HepG2 (cell line): Measurements from ENCODE around the gene UBE2Q2. TPM values are rescaled to one million over a fixed set of nuclear protein-coding genes. Genes with fewer than 3 reads are reported as not detected.

Experiments used
- ATAC-seq: fragments of 200-7000 bp; cut with Tn5 transposase; 3 replicates; pipeline ENCODE4 v1.9.1; 2020; ENCODE audit warnings: mild to moderate bottlenecking, moderate library complexity
- BruUV-seq: library from RNA; stranded (reverse); fragments of 400-500 nt; replicated peaks from 2 replicates; lab custom pipeline; 2021; lab: Mats Ljungman, UMichigan
- CTCF ChIA-PET: fragments of 300-600 bp; formaldehyde crosslinking; extraction: SDS; loops from one replicate; lab custom pipeline; 2021; ENCODE audit warnings: low total read pairs, inconsistent platforms, low intra/inter-chr PET ratio; lab: Yijun Ruan, JAX
- POLR2A ChIA-PET: fragments of 350-600 bp; sonication (Branson Sonifier 250); formaldehyde crosslinking; loops from one replicate; lab custom pipeline; 2020; ENCODE audit warnings: antibody characterized with exemption, inconsistent platforms; lab: Yijun Ruan, JAX
- DNase-seq: peaks from one replicate; pipeline ENCODE4 v3.0.0-alpha.2; 2015; ENCODE audit warnings: low spot score
- FAIRE-seq: peaks from 3 replicates; lab custom pipeline; 2011; peaks lifted over from hg19 to GRCh38; lab: Jason Lieb, UNC
- H2AFZ ChIP-seq: one replicate; pipeline ENCODE4 v1.6.1; 2011; ENCODE audit warnings: low read length, inconsistent platforms
- H3K27ac ChIP-seq: fragments of 300-600 bp; 3 replicates; pipeline ENCODE4 v1.8.0; 2011; ENCODE audit warnings: mixed run types, mild to moderate bottlenecking, mixed read lengths, low read length, inconsistent platforms; ENCODE audit not compliant: insufficient read depth; ENCODE audit errors: extremely low read length
- H3K27me3 ChIP-seq, 2 experiments: fragments of 200-600 bp in 1 of 2; 2 replicates in 1 of 2; 3 replicates in 1 of 2; pipeline versions ENCODE4 v1.6.0 to v1.8.0; 2011; ENCODE audit warnings: low read length in 2 of 2, mild to moderate bottlenecking in 2 of 2, moderate library complexity in 2 of 2, inconsistent platforms in 1 of 2; ENCODE audit not compliant: insufficient read depth in 2 of 2, control insufficient read depth in 1 of 2
- H3K36me3 ChIP-seq, 2 experiments: fragments of 200-600 bp in 1 of 2; replicated peaks in 1 of 2; 2 replicates in 1 of 2; 3 replicates in 1 of 2; pipeline versions ENCODE4 v1.5.1 to v1.8.0; 2011; ENCODE audit warnings: low read length in 2 of 2, inconsistent platforms in 1 of 2; ENCODE audit not compliant: insufficient read depth in 2 of 2, control insufficient read depth in 1 of 2
- H3K4me1 ChIP-seq: 2 replicates; pipeline ENCODE4 v1.5.1; 2012; ENCODE audit warnings: low read length, inconsistent platforms; ENCODE audit not compliant: insufficient read depth
- H3K4me2 ChIP-seq: 2 replicates; pipeline ENCODE4 v1.6.0; 2011; ENCODE audit warnings: low read depth, low read length, inconsistent platforms
- H3K4me3 ChIP-seq, 3 experiments: fragments of 200-600 bp in 1 of 3; sonication (generic), shearing (Covaris generic) in 1 of 3; replicated peaks in 1 of 3; 2 replicates each; pipeline ENCODE4 v1.5.1; 2011 to 2016; ENCODE audit warnings: low read length in 3 of 3, inconsistent platforms in 2 of 3, low read depth in 2 of 3, mild to moderate bottlenecking in 2 of 3, control low read depth in 1 of 3, mixed read lengths in 1 of 3; ENCODE audit not compliant: insufficient read depth in 1 of 3
- H3K79me2 ChIP-seq: one replicate; pipeline ENCODE4 v1.6.1; 2011; ENCODE audit warnings: low read length, inconsistent platforms; ENCODE audit not compliant: insufficient read depth
- H3K9ac ChIP-seq: 2 replicates; pipeline ENCODE4 v1.6.0; 2011; ENCODE audit warnings: mild to moderate bottlenecking, low read depth, low read length, inconsistent platforms; ENCODE audit not compliant: insufficient read depth
- H3K9me3 ChIP-seq: 2 replicates; pipeline ENCODE4 v1.5.1; 2012; ENCODE audit warnings: mild to moderate bottlenecking, low read length
- H4K20me1 ChIP-seq: 2 replicates; pipeline ENCODE4 v1.6.0; 2011; ENCODE audit warnings: inconsistent platforms, mild to moderate bottlenecking, low read length, moderate library complexity; ENCODE audit not compliant: insufficient read depth
- HMG20B ChIP-seq: conservative IDR thresholded peaks from 2 replicates; pipeline ENCODE4 v1.6.1; 2016; ENCODE audit warnings: missing genetic modification reagents, missing compliant biosample characterization
- KLF12 ChIP-seq: sonication (generic); formaldehyde crosslinking; IDR thresholded peaks from 2 replicates; pipeline ENCODE4 v1.4.0; 2020; ENCODE audit warnings: missing genetic modification reagents, borderline replicate concordance
- RBM22 ChIP-seq: fragments of 200-400 bp; formaldehyde crosslinking; optimal IDR thresholded peaks from 2 replicates; pipeline ENCODE3; 2017; ENCODE audit warnings: mild to moderate bottlenecking, low read length, moderate library complexity
- ZBTB3 ChIP-seq: sonication (generic); formaldehyde crosslinking; IDR thresholded peaks from 2 replicates; pipeline ENCODE4 v1.4.0; 2020; ENCODE audit warnings: low read depth, mild to moderate bottlenecking, moderate library complexity, missing genetic modification reagents, borderline replicate concordance
- ZBTB49 ChIP-seq: sonication (generic); formaldehyde crosslinking; IDR thresholded peaks from 2 replicates; pipeline ENCODE4 v1.4.0; 2020; ENCODE audit warnings: missing genetic modification reagents, borderline replicate concordance
- WGBS: methylation state at CpG from one replicate; pipeline ENCODE4 v1.1.6; 2017; ENCODE audit warnings: low lambda C conversion rate; 5-methylcytosine and 5-hydroxymethylcytosine counted together
- in situ Hi-C: cut with HindIII; loops from 2 replicates; pipeline ENCODE4 v1.10.0; 2017; ENCODE audit warnings: low pct_unique_long_range_greater_than_20kb; ENCODE audit not compliant: extremely low pct_ligation_motif_present
- intact Hi-C: fragments of 100-400 bp; cut with micrococcal nuclease; formaldehyde crosslinking; loops from one replicate; pipeline ENCODE4 v1.10.0; 2022; ENCODE audit not compliant: unreplicated experiment
- polyA plus RNA-seq, 8 experiments: library from polyadenylated mRNA; depleted of rRNA in 3 of 8; stranded (reverse) in 7 of 8; unstranded in 1 of 8; fragments of >200 nt; fragmentation: Illumina TruSeq in 4 of 8; extraction: Trizol in 4 of 8; gene quantifications; 2 replicates each; pipeline versions ENCODE4 v1.2.1 to v1.2.3, GENCODE V29; 2011 to 2016; ENCODE audit warnings: low read depth in 4 of 8, missing spikeins in 1 of 8, mixed read lengths in 1 of 8; ENCODE audit not compliant: insufficient read depth in 1 of 8
- total RNA-seq, 5 experiments: library from RNA; depleted of rRNA; stranded (reverse); fragments of >200 nt; fragmentation: Illumina TruSeq; extraction: Trizol; gene quantifications; 2 replicates each; pipeline ENCODE4 v1.2.3, GENCODE V29; 2016; ENCODE audit warnings: low read depth in 1 of 5
- TF ChIP-seq, protein P1 (sequence below): sonication (generic); formaldehyde crosslinking; IDR thresholded peaks from 2 replicates; pipeline ENCODE4 v1.4.0; 2020; ENCODE audit warnings: mild to moderate bottlenecking, missing genetic modification reagents

UBE2Q2 gene
- total and polyA plus RNA-seq, 2 of the 13 experiments (the other 11 are each of a cell fraction or from before 2014, with no cell fraction given), result 10.6 to 20.4 TPM

- ChIA-PET CTCF (no interaction called here), POLR2A (no interaction called here)
- in situ Hi-C loops (no loop called here), intact Hi-C loops (no loop called here)
- TF ChIP-seq ZBTB3 (CRISPR knock-in tag), result no peak
- no TSS peak for BruUV-seq
- DNase-seq, result no peak
- peaks cover 25% of the 10 kb centered on the region for H3K4me1 ChIP-seq
- no peak overlapping the region for H3K9ac ChIP-seq
- no peaks in the 10 kb centered on the region for H3K9me3 ChIP-seq
- H3K27ac ChIP-seq, result no peak overlapping the region
- no peak for FAIRE-seq
- H3K4me3 ChIP-seq, result no peak overlapping the region
- WGBS, result 78% methylated on average over 1 of the region's 1 CpG
- H3K36me3 ChIP-seq, result peaks cover 12 to 64% of the 10 kb centered on the region in 2 experiments
- H3K79me2 ChIP-seq, result peaks cover 44% of the 10 kb centered on the region
- H2AFZ ChIP-seq, result no peak overlapping the region
- H4K20me1 ChIP-seq, result peaks cover 6% of the 10 kb centered on the region; the same call in 1 of the 2 replicates
- no peak overlapping the region for H3K4me2 ChIP-seq
- no peaks in the 10 kb centered on the region; a peak in 1 of 5 replicates for H3K27me3 ChIP-seq
- ATAC-seq, result no peak
Measured at GRCh38 chr15:75916978-75917377, 73.7 kb downstream of the UBE2Q2 start.

DNA sequence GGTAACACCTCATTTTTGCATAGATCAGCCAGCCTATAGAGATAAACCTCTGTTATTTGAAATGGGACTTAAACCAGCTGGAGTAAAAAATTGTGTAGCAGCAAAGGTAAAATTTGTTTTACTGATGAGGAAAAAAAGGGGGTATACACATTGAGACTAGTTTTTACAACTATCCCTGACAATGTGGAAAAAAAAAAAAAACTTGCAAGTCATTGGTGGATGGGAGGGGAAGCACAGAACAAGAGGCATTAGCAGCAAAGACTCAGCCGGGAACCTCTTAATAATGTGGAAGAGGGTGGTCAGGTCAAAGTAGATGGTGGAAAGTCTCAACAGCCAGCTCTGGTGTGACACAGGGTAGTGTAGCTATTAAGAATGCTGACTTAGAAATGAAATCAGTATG is 74.9 kb downstream of the UBE2Q2 start:
- FAIRE-seq, result no peak
- ChIA-PET POLR2A (no interaction called here), CTCF (no interaction called here)
- Histone ChIP-seq H3K9me3 (no peaks in the 10 kb centered on the region), H3K36me3 (peaks cover 13 to 73% of the 10 kb centered on the region in 2 experiments), H3K27me3 (no peaks in the 10 kb centered on the region; a peak in 1 of 5 replicates)
- no TSS peak for BruUV-seq
- WGBS, result 98% methylated on average over 1 of the region's 1 CpG
- intact Hi-C loops, result no loop called here
- no peak for DNase-seq
- no peak for TF ChIP-seq KLF12 (CRISPR knock-in tag)
- TF ChIP-seq, protein P1, sequence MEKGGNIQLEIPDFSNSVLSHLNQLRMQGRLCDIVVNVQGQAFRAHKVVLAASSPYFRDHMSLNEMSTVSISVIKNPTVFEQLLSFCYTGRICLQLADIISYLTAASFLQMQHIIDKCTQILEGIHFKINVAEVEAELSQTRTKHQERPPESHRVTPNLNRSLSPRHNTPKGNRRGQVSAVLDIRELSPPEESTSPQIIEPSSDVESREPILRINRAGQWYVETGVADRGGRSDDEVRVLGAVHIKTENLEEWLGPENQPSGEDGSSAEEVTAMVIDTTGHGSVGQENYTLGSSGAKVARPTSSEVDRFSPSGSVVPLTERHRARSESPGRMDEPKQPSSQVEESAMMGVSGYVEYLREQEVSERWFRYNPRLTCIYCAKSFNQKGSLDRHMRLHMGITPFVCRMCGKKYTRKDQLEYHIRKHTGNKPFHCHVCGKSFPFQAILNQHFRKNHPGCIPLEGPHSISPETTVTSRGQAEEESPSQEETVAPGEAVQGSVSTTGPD (CRISPR knock-in tag), result no peak
- TF ChIP-seq RBM22, result no peak
- TF ChIP-seq HMG20B (CRISPR knock-in tag), result no peak
- no peak for TF ChIP-seq ZBTB49 (CRISPR knock-in tag)
- TF ChIP-seq, all 625 proteins: peak for 0
- no peak overlapping the region for H3K9ac ChIP-seq
- no peak overlapping the region for H2AFZ ChIP-seq
- no peak overlapping the region for H3K27ac ChIP-seq
- H4K20me1 ChIP-seq, result peaks cover 6% of the 10 kb centered on the region; the same call in 1 of the 2 replicates
- no peak overlapping the region for H3K4me3 ChIP-seq
- peaks cover 49% of the 10 kb centered on the region for H3K79me2 ChIP-seq
- in situ Hi-C loops, result no loop called here
- ATAC-seq, result no peak
- no peak overlapping the region for H3K4me2 ChIP-seq
- H3K4me1 ChIP-seq, result peaks cover 25% of the 10 kb centered on the region
